K562 (cell line): ENCODE data around the gene NEDD8. TPM values are rescaled to one million over a fixed set of nuclear protein-coding genes. Genes with fewer than 3 reads are reported as not detected.

ENCODE experiments used
- ATAC-seq: fragments of 200-7000 bp; cut with Tn5 transposase; 3 replicates; pipeline ENCODE4 v1.9.1; 2020; ENCODE audit warnings: moderate library complexity
- BruUV-seq: library from RNA; stranded (reverse); fragments of 400-500 nt; replicated peaks from 2 replicates; lab custom pipeline; 2021; lab: Mats Ljungman, UMichigan
- CTCF ChIA-PET: fragments of 300-600 bp; formaldehyde crosslinking; extraction: SDS; loops from one replicate; lab custom pipeline; 2021; ENCODE audit warnings: low intra/inter-chr PET ratio; lab: Yijun Ruan, JAX
- POLR2A ChIA-PET: fragments of 300-600, 350-650 bp; sonication (Branson Sonifier 250); formaldehyde crosslinking; extraction: SDS; loops from one replicate; lab custom pipeline; 2021; ENCODE audit warnings: antibody characterized with exemption, inconsistent platforms; lab: Yijun Ruan, JAX
- DNase-seq, 4 experiments: peaks; one replicate each; pipeline versions ENCODE4 v3.0.0 to v3.0.0-alpha.2; 2011 to 2018; ENCODE audit warnings: low spot score in 3 of 4, mixed read lengths in 3 of 4; ENCODE audit errors: extremely low read depth in 1 of 4
- FAIRE-seq: peaks from 2 replicates; lab custom pipeline; 2011; peaks lifted over from hg19 to GRCh38; lab: Jason Lieb, UNC
- H2AFZ ChIP-seq: 2 replicates; pipeline ENCODE4 v1.6.0; 2011; ENCODE audit warnings: low read depth, low read length, control low read depth, inconsistent platforms
- H3K27ac ChIP-seq: fragments of 200-600 bp; 3 replicates; pipeline ENCODE4 v1.8.0; 2011; ENCODE audit warnings: low read depth, mild to moderate bottlenecking, control low read depth, inconsistent platforms, low read length, moderate library complexity, mixed read lengths; ENCODE audit errors: extremely low read depth
- H3K27me3 ChIP-seq, 2 experiments: fragments of 300-600 bp in 1 of 2; 2 replicates in 1 of 2; 3 replicates in 1 of 2; pipeline versions ENCODE4 v1.6.0 to v1.8.0; 2011; ENCODE audit warnings: inconsistent platforms in 2 of 2, low read length in 2 of 2, mild to moderate bottlenecking in 1 of 2, mixed read lengths in 1 of 2, moderate library complexity in 1 of 2; ENCODE audit not compliant: control insufficient read depth in 2 of 2, insufficient read depth in 2 of 2
- H3K36me3 ChIP-seq: fragments of 300-600 bp; 3 replicates; pipeline ENCODE4 v1.8.0; 2011; ENCODE audit warnings: mild to moderate bottlenecking, low read length, inconsistent platforms; ENCODE audit not compliant: control insufficient read depth, insufficient read depth
- H3K4me1 ChIP-seq, 2 experiments: fragments of 200-600 bp in 1 of 2; replicated peaks in 1 of 2; 2 replicates in 1 of 2; 3 replicates in 1 of 2; pipeline versions ENCODE4 v1.5.1 to v1.8.0; 2011; ENCODE audit warnings: inconsistent platforms in 2 of 2, low read length in 2 of 2, mild to moderate bottlenecking in 1 of 2, mixed read lengths in 1 of 2, moderate library complexity in 1 of 2; ENCODE audit not compliant: control insufficient read depth in 2 of 2, insufficient read depth in 2 of 2
- H3K4me2 ChIP-seq: 2 replicates; pipeline ENCODE4 v1.6.1; 2011; ENCODE audit warnings: low read length, control low read depth, inconsistent platforms, mixed read lengths; ENCODE audit not compliant: insufficient read depth
- H3K4me3 ChIP-seq: fragments of 200-600 bp; sonication (generic), shearing (Covaris generic); 2 replicates; pipeline ENCODE4 v1.5.1; 2016; ENCODE audit warnings: control low read depth, inconsistent platforms
- H3K79me2 ChIP-seq: fragments of 200-600 bp; 3 replicates; pipeline ENCODE4 v1.8.0; 2011; ENCODE audit warnings: low read length, inconsistent platforms; ENCODE audit not compliant: control insufficient read depth, insufficient read depth
- H3K9ac ChIP-seq, 2 experiments: 2 replicates each; pipeline versions ENCODE4 v1.6.0 to v1.6.1; 2011; ENCODE audit warnings: low read depth in 2 of 2, low read length in 2 of 2, control low read depth in 1 of 2, inconsistent platforms in 1 of 2, mild to moderate bottlenecking in 1 of 2, mixed read lengths in 1 of 2; ENCODE audit not compliant: insufficient read depth in 1 of 2
- H3K9me1 ChIP-seq: one replicate; pipeline ENCODE4 v1.6.0; 2011; ENCODE audit warnings: inconsistent platforms, mild to moderate bottlenecking, low read length, moderate library complexity; ENCODE audit not compliant: control insufficient read depth, insufficient read depth
- H3K9me3 ChIP-seq: replicated peaks from 2 replicates; pipeline ENCODE4 v1.5.1; 2011; ENCODE audit warnings: low read depth, low read length, inconsistent platforms; ENCODE audit not compliant: control insufficient read depth, insufficient read depth
- H4K20me1 ChIP-seq: replicated peaks from 2 replicates; pipeline ENCODE4 v1.6.1; 2011; ENCODE audit warnings: low read length, inconsistent platforms, mixed read lengths; ENCODE audit not compliant: control insufficient read depth, insufficient read depth
- CSDE1 ChIP-seq, 2 experiments: fragments of 450-650 bp; IDR thresholded peaks; 2 replicates each; pipeline ENCODE4 v1.6.1; 2016; ENCODE audit warnings: mild to moderate bottlenecking in 1 of 2
- JUNB ChIP-seq: fragments of 450-650 bp; formaldehyde crosslinking; conservative IDR thresholded peaks from 2 replicates; pipeline ENCODE4 v1.4.0; 2020; ENCODE audit warnings: mild to moderate bottlenecking
- KHSRP ChIP-seq: fragments of 450-650 bp; IDR thresholded peaks from 2 replicates; pipeline ENCODE4 v1.6.1; 2017
- PHF20 ChIP-seq: fragments of 450-650 bp; IDR thresholded peaks from 2 replicates; pipeline ENCODE4 v1.6.1; 2018; ENCODE audit not compliant: partially characterized antibody
- RAD21 ChIP-seq, 2 experiments: fragments of 250-450 bp in 1 of 2; fragments of 450-650 bp in 1 of 2; sonication (Bioruptor Pico) in 1 of 2; formaldehyde crosslinking in 1 of 2; IDR thresholded peaks in 1 of 2; conservative IDR thresholded peaks in 1 of 2; 2 replicates each; pipeline versions ENCODE4 v1.4.0 to v1.8.0; 2020 to 2022; ENCODE audit warnings: mild to moderate bottlenecking in 2 of 2, moderate library complexity in 1 of 2
- SRSF1 ChIP-seq: fragments of 200-400 bp; formaldehyde crosslinking; IDR thresholded peaks from 2 replicates; pipeline ENCODE4 v1.6.1; 2017; ENCODE audit warnings: mild to moderate bottlenecking, low read depth, low read length, moderate library complexity
- WGBS: fragments of 100-300 bp; shearing (Covaris generic); methylation state at CpG from one replicate; pipeline ENCODE4 v1.1.6; 2016; ENCODE audit warnings: low coverage, mixed read lengths; ENCODE audit not compliant: insufficient coverage; ENCODE audit errors: missing lambda C conversion rate; 5-methylcytosine and 5-hydroxymethylcytosine counted together
- in situ Hi-C: fragments of 300-500 bp; cut with MboI; formaldehyde crosslinking; loops from 4 replicates; pipeline ENCODE4 v1.15.0; 2018; ENCODE audit warnings: inconsistent platforms, mixed read lengths
- intact Hi-C: fragments of 100-400 bp; cut with micrococcal nuclease; formaldehyde crosslinking; loops from 2 replicates; pipeline ENCODE4 v1.14.2; 2022
- polyA plus RNA-seq, 8 experiments: library from polyadenylated mRNA; depleted of rRNA in 4 of 8; stranded (reverse) in 5 of 8; unstranded in 3 of 8; fragments of >200 nt; fragmentation: Nextera tagmentation in 2 of 8; fragmentation: Illumina TruSeq in 1 of 8; extraction: Ambion mirVana in 2 of 8; extraction: Trizol in 1 of 8; gene quantifications; 2 replicates each; pipeline versions ENCODE4 v1.2.1 to v1.2.3, GENCODE V29; 2011 to 2014; ENCODE audit warnings: inconsistent platforms in 1 of 8, missing spikeins in 1 of 8
- total RNA-seq, 7 experiments: library from RNA; depleted of rRNA in 6 of 7; stranded (reverse); fragments of >200 nt in 6 of 7; fragmentation: Illumina TruSeq in 2 of 7; extraction: Trizol in 2 of 7; gene quantifications; 2 replicates each; pipeline versions ENCODE4 v1.2.1 to v1.2.3, GENCODE V29; 2011 to 2021; ENCODE audit warnings: low replicate concordance in 1 of 7
- TF ChIP-seq, protein P1 (sequence below): sonication (generic); formaldehyde crosslinking; IDR thresholded peaks from 2 replicates; pipeline ENCODE4 v1.8.1; 2022; ENCODE audit warnings: missing genetic modification reagents
- TF ChIP-seq, protein P2 (sequence below): fragments of 250-450 bp; sonication (Bioruptor Pico); IDR thresholded peaks from 2 replicates; pipeline ENCODE4 v1.8.0; 2021; ENCODE audit warnings: moderate library complexity, mild to moderate bottlenecking, inconsistent platforms

NEDD8 gene
- total and polyA plus RNA-seq, 9 of the 15 experiments (the other 6 are each of a cell fraction or from before 2014, with no cell fraction given), result 142 to 691 (median 260) TPM

DNA sequence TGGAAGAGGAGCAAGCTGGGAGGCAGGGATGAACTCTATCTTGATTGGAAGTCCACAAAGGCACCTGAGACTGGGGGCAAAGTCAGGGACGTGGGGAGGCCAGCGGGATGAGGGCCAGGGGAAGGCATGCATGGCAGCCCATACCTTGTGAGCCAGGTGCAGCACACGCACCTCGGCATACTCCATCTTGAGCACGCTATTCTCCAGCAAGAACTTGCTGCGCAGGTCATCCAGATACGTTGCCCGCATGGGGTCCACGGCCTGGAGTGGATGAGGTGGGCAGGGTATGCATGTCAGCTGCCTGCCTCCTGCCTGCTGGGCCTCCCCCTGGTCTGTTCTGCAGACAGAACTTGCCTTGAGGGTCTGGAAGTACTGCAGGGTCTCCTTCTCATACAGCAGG is 35.3 kb upstream of the NEDD8 start:
- H3K9me3 ChIP-seq, result no peaks in the 10 kb centered on the region
- H2AFZ ChIP-seq, result no peak overlapping the region
- intact Hi-C loops, result no loop called here
- no peak overlapping the region for H3K27ac ChIP-seq
- peaks cover 8 to 26% of the 10 kb centered on the region in 2 experiments; a peak in 4 of 5 replicates for H3K4me1 ChIP-seq
- BruUV-seq, result no TSS peak
- no peak for FAIRE-seq
- 77% methylated on average over 8 of the region's 9 CpGs for WGBS
- peak overlapping the region in 1 of 2 experiments; percentile 52; a peak in 1 of 4 replicates for H3K9ac ChIP-seq
- H3K9me1 ChIP-seq, result no peaks in the 10 kb centered on the region
- no peak for TF ChIP-seq PHF20
- TF ChIP-seq, protein P1, sequence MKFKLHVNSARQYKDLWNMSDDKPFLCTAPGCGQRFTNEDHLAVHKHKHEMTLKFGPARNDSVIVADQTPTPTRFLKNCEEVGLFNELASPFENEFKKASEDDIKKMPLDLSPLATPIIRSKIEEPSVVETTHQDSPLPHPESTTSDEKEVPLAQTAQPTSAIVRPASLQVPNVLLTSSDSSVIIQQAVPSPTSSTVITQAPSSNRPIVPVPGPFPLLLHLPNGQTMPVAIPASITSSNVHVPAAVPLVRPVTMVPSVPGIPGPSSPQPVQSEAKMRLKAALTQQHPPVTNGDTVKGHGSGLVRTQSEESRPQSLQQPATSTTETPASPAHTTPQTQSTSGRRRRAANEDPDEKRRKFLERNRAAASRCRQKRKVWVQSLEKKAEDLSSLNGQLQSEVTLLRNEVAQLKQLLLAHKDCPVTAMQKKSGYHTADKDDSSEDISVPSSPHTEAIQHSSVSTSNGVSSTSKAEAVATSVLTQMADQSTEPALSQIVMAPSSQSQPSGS (CRISPR knock-in tag), result no peak
- TF ChIP-seq RAD21 (CRISPR knock-in tag; conservative IDR thresholded peaks at IDR 0.05 in 1 of 2, IDR thresholded peaks at IDR 0.05 in 1 of 2), result no peak
- TF ChIP-seq JUNB (CRISPR knock-in tag), result no peak
- TF ChIP-seq, protein P2, sequence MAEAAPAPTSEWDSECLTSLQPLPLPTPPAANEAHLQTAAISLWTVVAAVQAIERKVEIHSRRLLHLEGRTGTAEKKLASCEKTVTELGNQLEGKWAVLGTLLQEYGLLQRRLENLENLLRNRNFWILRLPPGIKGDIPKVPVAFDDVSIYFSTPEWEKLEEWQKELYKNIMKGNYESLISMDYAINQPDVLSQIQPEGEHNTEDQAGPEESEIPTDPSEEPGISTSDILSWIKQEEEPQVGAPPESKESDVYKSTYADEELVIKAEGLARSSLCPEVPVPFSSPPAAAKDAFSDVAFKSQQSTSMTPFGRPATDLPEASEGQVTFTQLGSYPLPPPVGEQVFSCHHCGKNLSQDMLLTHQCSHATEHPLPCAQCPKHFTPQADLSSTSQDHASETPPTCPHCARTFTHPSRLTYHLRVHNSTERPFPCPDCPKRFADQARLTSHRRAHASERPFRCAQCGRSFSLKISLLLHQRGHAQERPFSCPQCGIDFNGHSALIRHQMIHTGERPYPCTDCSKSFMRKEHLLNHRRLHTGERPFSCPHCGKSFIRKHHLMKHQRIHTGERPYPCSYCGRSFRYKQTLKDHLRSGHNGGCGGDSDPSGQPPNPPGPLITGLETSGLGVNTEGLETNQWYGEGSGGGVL (CRISPR knock-in tag), result no peak
- no peak for TF ChIP-seq KHSRP
- no peak for TF ChIP-seq CSDE1 (IDR thresholded peaks at IDR 0.05)
- TF ChIP-seq SRSF1, result no peak
- TF ChIP-seq, all 486 proteins: peak for 0
- POLR2A ChIA-PET, result interaction anchor here (0.6 to 1.4 kb wide), 2 partner anchors 12 to 25 kb away, joined by 3 read pairs; partner anchors contain the start of gene TINF2
- Histone ChIP-seq H3K4me2 (no peak overlapping the region), H3K27me3 (no peaks in the 10 kb centered on the region), H3K79me2 (peaks cover 9% of the 10 kb centered on the region; the same call in 1 of the 3 replicates), H4K20me1 (no peaks in the 10 kb centered on the region; the same call in 1 of the 2 replicates), H3K36me3 (no peaks in the 10 kb centered on the region), H3K4me3 (no peak overlapping the region)
- CTCF ChIA-PET, result no interaction called here
- in situ Hi-C loops, result no loop called here
- no peak for ATAC-seq
- no peak for DNase-seq
